NCI-H187 (cell line): ENCODE data around the gene TECPR2.
"Not testable (repeated sequence)": the region's sequence is repeated elsewhere in the genome, so short reads cannot be mapped to it uniquely, and the experiment has no call there.

Source experiments
- DNase-seq, 2 experiments: peaks; one replicate each; lab custom pipeline; 2025; lab: John Stamatoyannopoulos, UW

The TECPR2 gene

GRCh38 chr14:102525929-102526497 lies 163.3 kb downstream of the TECPR2 start:
- no peak for DNase-seq

DNA sequence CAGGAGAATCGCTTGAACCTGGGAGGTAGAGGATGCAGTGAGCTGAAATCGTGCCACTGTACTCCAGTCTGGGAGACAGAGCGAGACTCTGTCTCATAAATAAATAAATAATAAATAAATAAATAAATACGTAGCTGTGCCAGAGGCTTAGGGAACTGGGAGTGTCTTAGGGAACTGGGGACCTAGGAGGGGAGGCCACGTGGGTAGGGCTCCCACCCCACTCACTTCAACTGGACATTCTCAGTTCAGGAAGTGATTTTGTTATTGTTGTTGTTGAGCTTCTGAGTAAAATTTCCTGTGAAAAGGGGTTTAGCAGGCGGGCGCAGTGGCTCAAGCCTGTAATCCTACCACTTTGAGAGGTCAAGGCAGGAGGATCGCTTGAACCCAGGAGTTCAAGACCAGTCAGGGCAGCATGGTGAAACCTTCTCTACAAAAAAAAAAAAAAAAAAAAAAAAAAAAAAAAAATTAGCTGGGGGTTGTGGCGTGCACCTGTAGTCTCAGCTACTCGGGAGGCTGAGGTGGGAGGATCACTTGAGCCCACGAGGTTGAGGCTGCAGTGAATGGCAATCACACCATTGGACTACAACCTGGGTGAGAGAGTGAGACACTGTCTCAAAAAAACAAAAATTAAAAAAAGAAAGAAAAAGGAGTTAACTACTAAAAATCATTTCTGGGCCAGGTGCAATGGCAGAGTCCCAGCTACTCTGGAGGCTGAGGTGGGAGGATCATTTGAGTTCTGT lies 165.9 kb downstream of the TECPR2 start:
- no peak for DNase-seq

- DNase-seq: no peak
Measured at GRCh38 chr14:102530828-102531478, 168.2 kb downstream of the TECPR2 start.

GRCh38 chr14:102532204-102532658 lies 169.5 kb downstream of the TECPR2 start:
- DNase-seq: no peak

DNA sequence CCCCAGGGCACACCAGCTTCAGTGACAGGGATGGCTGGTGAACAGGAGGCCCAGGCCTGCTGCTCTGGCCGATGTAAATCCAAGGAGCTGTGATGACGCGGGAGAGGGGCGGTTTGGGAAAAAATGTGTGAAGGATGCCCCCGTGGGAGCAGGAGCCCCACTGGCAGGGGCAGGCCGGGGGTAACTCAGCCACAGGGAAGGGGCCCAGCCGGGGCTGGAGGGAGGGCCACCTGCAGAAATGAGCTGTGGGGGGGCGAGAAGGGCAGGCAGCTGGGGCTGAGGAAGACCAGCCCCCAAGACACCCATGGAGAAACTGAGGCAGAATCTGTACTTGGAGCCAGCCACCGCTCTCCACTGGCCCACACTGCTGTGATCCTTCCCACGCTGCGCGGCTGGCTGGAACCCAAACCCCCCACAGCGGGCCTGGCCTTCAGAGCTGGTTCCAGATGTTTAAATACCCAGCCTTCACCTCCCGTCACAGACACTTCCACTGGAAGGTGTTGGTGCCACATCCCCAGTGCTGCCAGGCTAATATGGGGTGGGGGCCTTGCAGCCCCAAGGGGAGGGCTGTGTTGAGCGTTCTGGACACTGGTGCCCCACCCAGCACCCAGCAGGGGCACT lies 175.3 kb downstream of the TECPR2 start:
- DNase-seq: no peak

DNA sequence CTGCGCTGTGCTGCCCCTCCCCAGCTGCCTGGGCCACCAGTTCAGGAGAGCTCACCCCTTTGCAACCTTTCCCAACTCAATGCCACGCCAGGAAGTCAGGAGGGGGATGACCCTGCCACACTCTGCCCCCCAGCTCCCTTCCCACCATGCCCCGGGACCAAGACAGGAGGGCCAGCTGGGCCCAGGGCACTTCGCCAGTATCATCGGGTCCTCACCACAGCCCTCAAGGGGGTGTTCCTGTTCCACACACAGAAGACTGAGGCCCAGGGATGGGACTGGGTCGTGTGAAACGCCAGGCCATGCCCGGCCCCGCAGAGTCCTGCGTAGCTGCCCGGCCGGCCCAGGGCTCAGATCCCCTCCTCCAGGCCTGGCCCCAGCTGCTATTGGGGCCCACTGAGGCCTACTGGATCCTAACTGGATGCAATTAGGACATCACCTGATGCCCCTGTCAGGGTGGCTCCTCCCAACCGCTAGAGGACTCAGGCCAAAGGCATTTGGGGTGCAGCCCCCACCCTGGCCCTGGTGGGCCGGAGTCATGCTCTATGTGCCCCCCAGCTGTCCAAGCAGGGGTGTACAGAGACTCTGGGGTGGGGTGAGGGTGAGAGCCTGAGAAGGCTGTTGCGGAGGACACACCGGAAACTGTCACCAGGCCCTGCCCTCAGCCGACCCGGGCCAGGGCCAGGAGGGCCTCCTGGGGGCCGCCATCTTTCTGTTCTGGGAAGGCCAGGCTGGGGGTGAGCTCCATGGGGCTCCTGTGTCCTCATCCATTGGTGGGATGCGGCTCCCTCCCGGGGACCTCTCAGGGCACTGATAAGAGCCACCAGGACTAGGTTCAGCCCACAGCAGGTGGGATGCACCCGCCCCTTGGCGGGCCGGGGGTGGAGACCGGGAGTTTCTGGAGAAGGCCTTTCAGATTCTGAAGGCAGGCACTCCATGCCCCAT lies 176.1 kb downstream of the TECPR2 start:
- DNase-seq: no peak

DNA sequence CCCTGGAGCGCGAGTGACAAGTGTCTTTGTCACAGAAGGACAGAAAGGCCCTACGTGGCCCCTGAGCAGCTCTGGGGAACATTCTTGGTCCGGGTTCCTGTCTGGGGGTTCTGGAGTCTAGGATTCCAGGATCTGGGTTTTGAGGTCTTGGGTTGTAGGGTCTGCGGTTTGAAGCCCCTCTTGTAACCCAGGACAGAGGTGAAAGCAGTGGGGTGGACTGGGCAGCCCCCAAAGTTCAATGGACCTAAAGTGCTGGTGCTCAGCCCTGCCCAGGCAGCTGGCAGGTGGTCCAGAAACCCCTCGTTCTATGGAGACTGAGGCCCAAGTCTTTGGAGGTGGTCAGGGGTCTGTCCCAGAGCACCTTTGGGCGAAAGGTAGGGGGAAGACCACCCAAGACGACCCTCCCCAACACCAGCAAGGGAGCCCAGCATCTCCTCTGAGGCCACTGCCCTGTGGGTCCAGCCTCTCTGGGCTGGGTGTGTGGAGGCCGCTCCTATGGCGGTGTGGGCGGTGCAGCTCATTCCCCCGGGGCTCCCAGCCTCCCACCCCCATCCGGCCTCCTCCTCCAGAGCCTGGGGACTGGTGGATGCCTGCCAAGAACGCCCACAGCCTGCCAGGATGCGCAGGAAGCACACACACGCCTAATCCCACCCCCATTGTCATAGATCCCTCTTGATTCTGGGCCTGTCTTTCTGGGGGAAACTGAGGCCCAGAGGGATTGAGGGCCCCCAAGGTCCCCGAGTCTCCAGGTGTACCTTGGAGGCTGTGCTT lies 177.0 kb downstream of the TECPR2 start:
- DNase-seq: no peak

- no peak for DNase-seq
Measured at GRCh38 chr14:102540315-102541028, 177.7 kb downstream of the TECPR2 start.

DNA sequence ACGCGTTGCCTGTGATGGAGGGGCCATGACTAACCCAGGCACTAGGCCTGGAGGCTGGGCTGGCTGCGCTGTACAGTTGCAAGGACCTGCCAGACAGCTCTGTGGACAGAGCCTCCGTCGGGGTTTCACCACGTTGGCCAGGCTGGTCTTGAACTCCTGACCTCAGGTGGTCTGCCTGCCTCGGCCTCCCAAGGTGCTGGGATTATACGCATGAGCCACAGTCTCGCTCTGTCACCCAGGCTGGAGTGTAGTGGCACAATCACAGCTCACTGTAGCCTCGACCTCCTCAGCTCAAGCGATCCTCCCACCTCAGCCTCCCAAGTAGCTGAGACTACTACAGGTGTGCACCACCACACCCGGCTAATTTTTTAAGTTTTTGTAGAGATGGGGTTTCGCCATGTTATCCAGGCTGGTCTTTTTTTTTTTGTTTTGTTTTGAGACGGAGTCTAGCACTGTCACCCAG lies 178.3 kb downstream of the TECPR2 start:
- not testable (repeated sequence) for DNase-seq

DNA sequence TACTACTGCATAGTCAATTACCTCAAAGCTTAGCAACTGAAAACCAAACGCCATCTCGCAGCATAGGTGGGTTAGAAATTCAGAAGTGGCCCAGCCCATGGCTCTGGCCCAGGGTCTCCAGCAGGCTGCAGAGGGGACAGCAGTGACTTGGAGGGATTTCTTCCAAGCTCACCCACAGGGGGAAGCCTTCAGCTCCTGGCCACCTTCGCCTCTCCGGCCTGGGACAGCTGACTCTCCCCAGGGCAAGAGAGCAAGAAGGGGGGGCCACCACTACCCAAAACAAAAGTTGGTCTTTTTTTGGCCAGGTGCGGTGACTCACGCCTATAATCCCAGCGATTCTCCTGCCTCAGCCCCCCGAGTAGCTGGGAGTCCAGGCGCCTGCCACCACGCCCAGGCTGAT lies 179.0 kb downstream of the TECPR2 start:
- DNase-seq: no peak

DNA sequence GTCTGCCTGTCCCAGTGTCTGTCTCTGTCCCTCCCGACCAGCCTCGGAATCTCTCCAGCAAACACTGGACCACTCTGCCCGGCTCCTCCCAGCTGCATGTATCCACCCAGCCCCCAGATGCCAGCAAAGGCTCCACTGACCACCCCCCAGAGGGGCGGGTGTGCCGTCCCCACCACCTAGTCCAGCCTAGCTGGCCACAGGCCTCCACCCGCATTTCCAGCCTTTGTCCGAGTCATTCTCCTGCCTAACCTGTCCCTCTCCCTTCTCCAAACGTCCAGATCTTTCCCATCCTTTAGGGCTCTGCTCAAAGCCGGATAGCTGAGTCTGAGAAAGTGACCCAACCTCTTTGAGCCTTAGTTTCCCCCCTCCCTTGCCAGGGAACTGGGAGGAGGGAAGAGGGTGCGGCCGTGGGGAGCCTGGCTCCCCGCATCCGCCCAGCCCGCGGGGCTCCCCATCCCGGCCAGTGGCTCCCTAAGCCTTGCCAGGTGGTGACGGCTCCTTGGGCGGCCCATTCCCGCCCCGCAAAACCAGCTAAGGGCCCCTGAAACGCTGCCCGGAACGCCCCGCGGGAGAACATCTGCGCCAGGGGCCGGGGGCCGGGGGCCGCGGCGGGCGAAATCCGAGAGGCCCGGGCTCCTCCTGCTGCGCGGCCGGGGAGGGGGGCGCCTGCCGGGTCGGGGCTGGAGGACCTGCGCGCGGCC lies 181.5 kb downstream of the TECPR2 start:
- no peak for DNase-seq

- DNase-seq: no peak
Measured at GRCh38 chr14:102544747-102545460, 182.2 kb downstream of the TECPR2 start.

DNA sequence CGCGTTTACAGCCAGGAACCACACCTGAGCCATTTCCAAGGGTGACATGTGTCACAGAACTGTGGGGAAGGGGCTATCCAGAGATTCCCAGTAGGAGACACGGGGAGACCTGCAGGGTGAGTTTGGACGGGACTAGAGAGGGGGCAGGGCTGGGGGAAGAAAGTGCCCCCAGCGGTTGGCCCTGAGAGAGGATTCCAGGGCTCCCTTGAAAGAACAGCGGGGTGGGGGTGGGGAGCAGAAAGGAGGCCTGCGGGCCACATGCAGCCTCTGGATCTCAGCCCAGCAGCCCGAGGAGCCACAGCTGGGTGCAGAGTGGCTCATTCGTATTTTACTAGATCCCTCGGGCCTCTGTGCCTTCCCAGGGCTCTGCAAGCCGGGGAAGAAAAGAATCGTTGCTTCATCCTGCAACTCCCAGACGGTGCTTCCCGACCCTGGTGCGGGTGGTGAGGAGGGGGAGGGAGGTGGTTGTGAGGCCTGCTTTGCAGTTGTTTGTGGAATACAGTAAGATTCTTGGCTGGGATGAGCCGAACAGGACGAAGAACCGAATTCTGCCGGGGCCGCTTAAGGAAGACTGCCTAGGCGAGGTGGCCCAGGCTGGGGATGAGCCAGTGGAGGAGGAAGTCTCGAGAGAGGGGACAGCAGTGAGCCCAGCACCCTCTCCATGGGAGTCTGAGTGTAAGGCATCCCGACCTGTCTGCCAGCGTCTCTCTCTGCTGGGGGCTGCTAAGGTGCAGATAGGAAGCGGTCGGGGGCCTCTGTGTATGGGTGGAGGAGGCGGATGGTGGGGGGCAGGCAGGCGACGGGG lies 182.9 kb downstream of the TECPR2 start:
- no peak for DNase-seq

- DNase-seq: no peak
Measured at GRCh38 chr14:102548616-102549240, 186.0 kb downstream of the TECPR2 start.

GRCh38 chr14:102550927-102551401 lies 188.2 kb downstream of the TECPR2 start:
- DNase-seq: not testable (repeated sequence)
